HepG2 (cell line): ENCODE results near the gene C17orf75. TPM values are rescaled to one million over a fixed set of nuclear protein-coding genes. Genes with fewer than 3 reads are reported as not detected.
A peak's percentile ranks its signal among the peaks of the same experiment; 100 is the strongest.

Source experiments
- CREB3 ChIP-seq: sonication (generic); formaldehyde crosslinking; IDR thresholded peaks from 2 replicates; pipeline ENCODE4 v1.5.0; 2020; ENCODE audit warnings: missing genetic modification reagents
- DR1 ChIP-seq: sonication (generic); formaldehyde crosslinking; IDR thresholded peaks from 2 replicates; pipeline ENCODE4 v1.8.0; 2021; ENCODE audit warnings: mild to moderate bottlenecking, missing genetic modification reagents, inconsistent platforms
- EED ChIP-seq: sonication (generic); formaldehyde crosslinking; IDR thresholded peaks from 2 replicates; pipeline ENCODE4 v1.5.0; 2020; ENCODE audit warnings: mild to moderate bottlenecking, missing genetic modification reagents
- HOXA7 ChIP-seq: sonication (generic); formaldehyde crosslinking; IDR thresholded peaks from 2 replicates; pipeline ENCODE4 v1.8.1; 2022; ENCODE audit warnings: mild to moderate bottlenecking, missing genetic modification reagents, moderate library complexity
- MAFF ChIP-seq: IDR thresholded peaks from 2 replicates; pipeline ENCODE4 v1.6.1; 2011; ENCODE audit warnings: low read depth, low read length, improper control_type of control experiment
- MZF1 ChIP-seq: sonication (generic); formaldehyde crosslinking; IDR thresholded peaks from 2 replicates; pipeline ENCODE4 v1.8.1; 2023; ENCODE audit warnings: mild to moderate bottlenecking, missing genetic modification reagents, borderline replicate concordance
- RBM22 ChIP-seq: fragments of 200-400 bp; formaldehyde crosslinking; optimal IDR thresholded peaks from 2 replicates; pipeline ENCODE3; 2017; ENCODE audit warnings: mild to moderate bottlenecking, low read length, moderate library complexity
- REXO4 ChIP-seq: sonication (generic); formaldehyde crosslinking; IDR thresholded peaks from 2 replicates; pipeline ENCODE4 v1.8.0; 2022; ENCODE audit warnings: missing genetic modification reagents, mild to moderate bottlenecking, borderline replicate concordance
- SP1 ChIP-seq, 2 experiments: fragments of 450-650 bp in 1 of 2; sonication (generic) in 1 of 2; formaldehyde crosslinking in 1 of 2; IDR thresholded peaks; 2 replicates each; pipeline versions ENCODE4 v1.4.0 to v1.6.1; 2016 to 2020; ENCODE audit warnings: missing genetic modification reagents in 1 of 2
- SRSF1 ChIP-seq: fragments of 200-400 bp; formaldehyde crosslinking; optimal IDR thresholded peaks from 2 replicates; pipeline ENCODE3; 2017; ENCODE audit warnings: mild to moderate bottlenecking, low read depth, low read length, moderate library complexity
- TP53 ChIP-seq: sonication (generic); formaldehyde crosslinking; conservative IDR thresholded peaks from 2 replicates; pipeline ENCODE4 v1.4.0; 2020; ENCODE audit warnings: missing genetic modification reagents
- ZBTB14 ChIP-seq: sonication (generic); formaldehyde crosslinking; IDR thresholded peaks from 2 replicates; pipeline ENCODE4 v1.4.0; 2020; ENCODE audit warnings: missing genetic modification reagents
- ZFP37 ChIP-seq: sonication (generic); formaldehyde crosslinking; IDR thresholded peaks from 2 replicates; pipeline ENCODE4 v1.4.0; 2020; ENCODE audit warnings: missing genetic modification reagents, borderline replicate concordance
- ZNF20 ChIP-seq: sonication (generic); formaldehyde crosslinking; IDR thresholded peaks from 2 replicates; pipeline ENCODE4 v1.4.0; 2020; ENCODE audit warnings: mild to moderate bottlenecking, moderate library complexity, missing genetic modification reagents
- ZNF260 ChIP-seq: sonication (generic); formaldehyde crosslinking; IDR thresholded peaks from 2 replicates; pipeline ENCODE4 v1.4.0; 2020; ENCODE audit warnings: missing genetic modification reagents, low read depth, mild to moderate bottlenecking, borderline replicate concordance
- ZNF441 ChIP-seq: sonication (generic); formaldehyde crosslinking; IDR thresholded peaks from 2 replicates; pipeline ENCODE4 v1.7.0; 2021; ENCODE audit warnings: missing genetic modification reagents, borderline replicate concordance
- ZNF550 ChIP-seq: sonication (generic); formaldehyde crosslinking; IDR thresholded peaks from 2 replicates; pipeline ENCODE4 v1.4.0; 2020; ENCODE audit warnings: mild to moderate bottlenecking, missing genetic modification reagents, borderline replicate concordance
- ZNF597 ChIP-seq: sonication (generic); formaldehyde crosslinking; IDR thresholded peaks from 2 replicates; pipeline ENCODE4 v1.5.0; 2020; ENCODE audit warnings: missing genetic modification reagents
- ZNF672 ChIP-seq: sonication (generic); formaldehyde crosslinking; IDR thresholded peaks from 2 replicates; pipeline ENCODE4 v1.8.1; 2022; ENCODE audit warnings: missing genetic modification reagents
- ZNF773 ChIP-seq: sonication (generic); formaldehyde crosslinking; IDR thresholded peaks from 2 replicates; pipeline ENCODE4 v1.4.0; 2020; ENCODE audit warnings: missing genetic modification reagents, borderline replicate concordance
- polyA plus RNA-seq, 8 experiments: library from polyadenylated mRNA; depleted of rRNA in 3 of 8; stranded (reverse) in 7 of 8; unstranded in 1 of 8; fragments of >200 nt; fragmentation: Illumina TruSeq in 4 of 8; extraction: Trizol in 4 of 8; gene quantifications; 2 replicates each; pipeline versions ENCODE4 v1.2.1 to v1.2.3, GENCODE V29; 2011 to 2016; ENCODE audit warnings: low read depth in 4 of 8, missing spikeins in 1 of 8, mixed read lengths in 1 of 8; ENCODE audit not compliant: insufficient read depth in 1 of 8
- total RNA-seq, 5 experiments: library from RNA; depleted of rRNA; stranded (reverse); fragments of >200 nt; fragmentation: Illumina TruSeq; extraction: Trizol; gene quantifications; 2 replicates each; pipeline ENCODE4 v1.2.3, GENCODE V29; 2016; ENCODE audit warnings: low read depth in 1 of 5
- TF ChIP-seq, protein P1 (sequence below): sonication (generic); formaldehyde crosslinking; IDR thresholded peaks from 2 replicates; pipeline ENCODE4 v1.4.0; 2020; ENCODE audit warnings: missing genetic modification reagents, borderline replicate concordance

The C17orf75 gene
- total and polyA plus RNA-seq, 2 of the 13 experiments (the other 11 are each of a cell fraction or from before 2014, with no cell fraction given) = 16.2 to 33.0 TPM

DNA sequence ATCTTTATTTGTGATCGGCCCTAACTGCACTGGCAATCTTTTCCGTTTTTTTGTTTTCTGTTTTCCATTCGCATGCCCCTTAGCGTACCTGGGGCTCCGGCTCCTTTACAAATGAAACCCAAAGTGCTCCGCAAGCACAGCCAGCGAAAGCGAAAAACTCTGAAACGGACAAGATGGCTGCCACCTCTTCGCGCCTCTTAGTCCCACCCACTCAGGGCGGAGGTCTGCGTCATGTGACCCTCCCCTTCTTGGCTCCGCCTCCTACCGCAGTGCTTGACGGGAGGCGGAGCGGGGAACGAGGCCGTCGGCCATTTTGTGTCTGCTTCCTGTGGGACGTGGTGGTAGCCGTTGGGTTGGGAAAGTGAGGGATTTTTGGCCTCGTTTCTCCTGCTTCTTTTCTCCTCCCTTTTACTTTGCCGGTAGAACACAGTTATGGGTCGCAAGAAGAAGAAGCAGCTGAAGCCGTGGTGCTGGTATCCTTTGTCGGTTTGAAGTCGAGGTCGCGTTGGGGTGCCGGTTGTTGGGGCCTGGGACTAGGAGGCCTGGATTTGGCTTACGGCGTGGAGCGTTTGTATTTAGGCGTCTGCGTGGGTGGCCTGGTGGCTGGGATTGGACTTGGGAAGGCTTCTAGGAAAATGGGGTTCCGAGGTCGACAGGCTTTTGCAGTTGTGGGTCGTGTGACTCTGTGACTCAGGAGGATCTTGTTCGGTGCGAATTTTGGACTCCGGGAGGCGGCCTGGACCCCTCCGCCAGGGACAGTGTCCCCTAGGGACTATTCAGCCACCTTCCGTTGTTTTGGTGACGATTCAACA, 8.1 kb upstream of the C17orf75 start, which contains the start of gene ZNF207 (continued):
- TF ChIP-seq ZBTB14 (CRISPR knock-in tag) (0 out of 2 replicates have a peak, but pooled peaks have one; percentile 14), ZNF597 (CRISPR knock-in tag) (no peak), REXO4 (CRISPR knock-in tag) (no peak), RBM22 (peak; percentile 46), TP53 (CRISPR knock-in tag) (no peak), ZNF773 (CRISPR knock-in tag) (0 out of 2 replicates have a peak, but pooled peaks have one; percentile 47), ZNF260 (CRISPR knock-in tag) (no peak), SP1 (IDR thresholded peaks at IDR 0.05) (no peak), SP1 (CRISPR knock-in tag; IDR thresholded peaks at IDR 0.05) (peak; percentile 95), ZNF672 (no peak), MZF1 (CRISPR knock-in tag) (no peak), SRSF1 (peak; percentile 90), EED (CRISPR knock-in tag) (peak; percentile 65), ZNF441 (CRISPR knock-in tag) (peak; percentile 94), ZNF20 (CRISPR knock-in tag) (no peak), ZNF550 (CRISPR knock-in tag) (no peak), MAFF (no peak), HOXA7 (CRISPR knock-in tag) (no peak), ZFP37 (CRISPR knock-in tag) (no peak), CREB3 (CRISPR knock-in tag) (no peak), DR1 (CRISPR knock-in tag) (peak; percentile 78; the same call in 1 of the 2 replicates)
- TF ChIP-seq, protein P1, sequence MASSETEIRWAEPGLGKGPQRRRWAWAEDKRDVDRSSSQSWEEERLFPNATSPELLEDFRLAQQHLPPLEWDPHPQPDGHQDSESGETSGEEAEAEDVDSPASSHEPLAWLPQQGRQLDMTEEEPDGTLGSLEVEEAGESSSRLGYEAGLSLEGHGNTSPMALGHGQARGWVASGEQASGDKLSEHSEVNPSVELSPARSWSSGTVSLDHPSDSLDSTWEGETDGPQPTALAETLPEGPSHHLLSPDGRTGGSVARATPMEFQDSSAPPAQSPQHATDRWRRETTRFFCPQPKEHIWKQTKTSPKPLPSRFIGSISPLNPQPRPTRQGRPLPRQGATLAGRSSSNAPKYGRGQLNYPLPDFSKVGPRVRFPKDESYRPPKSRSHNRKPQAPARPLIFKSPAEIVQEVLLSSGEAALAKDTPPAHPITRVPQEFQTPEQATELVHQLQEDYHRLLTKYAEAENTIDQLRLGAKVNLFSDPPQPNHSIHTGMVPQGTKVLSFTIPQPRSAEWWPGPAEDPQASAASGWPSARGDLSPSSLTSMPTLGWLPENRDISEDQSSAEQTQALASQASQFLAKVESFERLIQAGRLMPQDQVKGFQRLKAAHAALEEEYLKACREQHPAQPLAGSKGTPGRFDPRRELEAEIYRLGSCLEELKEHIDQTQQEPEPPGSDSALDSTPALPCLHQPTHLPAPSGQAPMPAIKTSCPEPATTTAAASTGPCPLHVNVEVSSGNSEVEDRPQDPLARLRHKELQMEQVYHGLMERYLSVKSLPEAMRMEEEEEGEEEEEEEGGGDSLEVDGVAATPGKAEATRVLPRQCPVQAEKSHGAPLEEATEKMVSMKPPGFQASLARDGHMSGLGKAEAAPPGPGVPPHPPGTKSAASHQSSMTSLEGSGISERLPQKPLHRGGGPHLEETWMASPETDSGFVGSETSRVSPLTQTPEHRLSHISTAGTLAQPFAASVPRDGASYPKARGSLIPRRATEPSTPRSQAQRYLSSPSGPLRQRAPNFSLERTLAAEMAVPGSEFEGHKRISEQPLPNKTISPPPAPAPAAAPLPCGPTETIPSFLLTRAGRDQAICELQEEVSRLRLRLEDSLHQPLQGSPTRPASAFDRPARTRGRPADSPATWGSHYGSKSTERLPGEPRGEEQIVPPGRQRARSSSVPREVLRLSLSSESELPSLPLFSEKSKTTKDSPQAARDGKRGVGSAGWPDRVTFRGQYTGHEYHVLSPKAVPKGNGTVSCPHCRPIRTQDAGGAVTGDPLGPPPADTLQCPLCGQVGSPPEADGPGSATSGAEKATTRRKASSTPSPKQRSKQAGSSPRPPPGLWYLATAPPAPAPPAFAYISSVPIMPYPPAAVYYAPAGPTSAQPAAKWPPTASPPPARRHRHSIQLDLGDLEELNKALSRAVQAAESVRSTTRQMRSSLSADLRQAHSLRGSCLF = no peak
